Measurements from ENCODE around the gene USP38.
A peak's percentile ranks its signal among the peaks of the same experiment; 100 is the strongest.

USP38 gene

GRCh38 chr4:143188136-143189088 lies 3.7 kb downstream of the USP38 start:
- no peak for DNase-seq (ENCODE audit: low spot score)
- TF ChIP-seq CTCF (IDR thresholded peaks at IDR 0.05; ENCODE audit: extremely low read depth, insufficient read depth, missing control alignments) = no peak
- in situ Hi-C loops (cut with MboI; ENCODE audit: low pct_unique_long_range_greater_than_20kb, low sequenced_read_pairs, unreplicated experiment) = no loop called here

GRCh38 chr4:143189528-143189927 lies 4.8 kb downstream of the USP38 start:
- no peak for DNase-seq (ENCODE audit: low spot score)
- TF ChIP-seq CTCF (IDR thresholded peaks at IDR 0.05; ENCODE audit: extremely low read depth, insufficient read depth, missing control alignments) = no peak
- in situ Hi-C loops (cut with MboI; ENCODE audit: low pct_unique_long_range_greater_than_20kb, low sequenced_read_pairs, unreplicated experiment) = no loop called here

GRCh38 chr4:143195581-143195980 lies 10.9 kb downstream of the USP38 start:
- no peak for TF ChIP-seq CTCF (IDR thresholded peaks at IDR 0.05; ENCODE audit: extremely low read depth, insufficient read depth, missing control alignments)

GRCh38 chr4:143196323-143196722 lies 11.6 kb downstream of the USP38 start:
- no peak for TF ChIP-seq CTCF (IDR thresholded peaks at IDR 0.05; ENCODE audit: extremely low read depth, insufficient read depth, missing control alignments)
- in situ Hi-C loops (cut with MboI; ENCODE audit: low pct_unique_long_range_greater_than_20kb, low sequenced_read_pairs, unreplicated experiment) = no loop called here
- DNase-seq (ENCODE audit: low spot score) = no peak

More at GRCh38 chr4:143195581-143195980, 10.9 kb downstream of the USP38 start:
- in situ Hi-C loops (cut with MboI; ENCODE audit: low pct_unique_long_range_greater_than_20kb, low sequenced_read_pairs, unreplicated experiment) = no loop called here
- DNase-seq (ENCODE audit: low spot score) = no peak

GRCh38 chr4:143199503-143199902 lies 14.8 kb downstream of the USP38 start:
- in situ Hi-C loops (cut with MboI; ENCODE audit: low pct_unique_long_range_greater_than_20kb, low sequenced_read_pairs, unreplicated experiment) = no loop called here
- no peak for DNase-seq (ENCODE audit: low spot score)
- no peak for TF ChIP-seq CTCF (IDR thresholded peaks at IDR 0.05; ENCODE audit: extremely low read depth, insufficient read depth, missing control alignments)

- in situ Hi-C loops (cut with MboI; ENCODE audit: low pct_unique_long_range_greater_than_20kb, low sequenced_read_pairs, unreplicated experiment) = loop anchor here (25.0 kb wide), 1 partner anchor 284 kb away; no protein-coding TSS in a partner anchor
- DNase-seq (ENCODE audit: low spot score) = no peak
- peak; percentile 23 for TF ChIP-seq CTCF (IDR thresholded peaks at IDR 0.05; ENCODE audit: extremely low read depth, insufficient read depth, missing control alignments)
These were observed 18.1 kb downstream of the USP38 start for GRCh38 chr4:143202824-143203223.

All from GM13977 (cell line).